BLaER1 treated with 17β-estradiol and CSF1 and Interleukin-3, amounts not matched to agents 10 nM and 100 nM (cell line): Measurements from ENCODE around the gene CORO2B.
A peak's percentile ranks its signal among the peaks of the same experiment; 100 is the strongest.
"Not testable (repeated sequence)": the region's sequence is repeated elsewhere in the genome, so short reads cannot be mapped to it uniquely, and the experiment has no call there.

Experiments
- H3K27ac ChIP-seq, 11 experiments: shearing (Covaris generic); formaldehyde crosslinking; 2 replicates each; pipeline ENCODE4 v1.8.1; 2022
- H3K27me3 ChIP-seq, 11 experiments: shearing (Covaris generic); formaldehyde crosslinking; 2 replicates each; pipeline ENCODE4 v1.8.1; 2022
- H3K36me3 ChIP-seq, 11 experiments: shearing (Covaris generic); formaldehyde crosslinking; 2 replicates each; pipeline ENCODE4 v1.8.1; 2022
- H3K4me1 ChIP-seq, 10 experiments: shearing (Covaris generic); formaldehyde crosslinking; 2 replicates each; pipeline ENCODE4 v1.8.1; 2022
- H3K4me2 ChIP-seq, 11 experiments: shearing (Covaris generic); formaldehyde crosslinking; 2 replicates each; pipeline ENCODE4 v1.8.1; 2022
- H3K4me3 ChIP-seq, 10 experiments: shearing (Covaris generic); formaldehyde crosslinking; 2 replicates each; pipeline ENCODE4 v1.8.1; 2022
- H3K9ac ChIP-seq, 11 experiments: shearing (Covaris generic); formaldehyde crosslinking; 2 replicates each; pipeline ENCODE4 v1.8.1; 2022
- H3K9me3 ChIP-seq, 11 experiments: shearing (Covaris generic); formaldehyde crosslinking; replicated peaks in 1 of 11; 2 replicates each; pipeline ENCODE4 v1.8.1; 2022
- H4K20me1 ChIP-seq, 11 experiments: shearing (Covaris generic); formaldehyde crosslinking; 2 replicates each; pipeline ENCODE4 v1.8.1; 2022
- Cebpa-rat ChIP-seq, 11 experiments: shearing (Covaris generic); IDR thresholded peaks; 2 replicates each; pipeline ENCODE4 v1.8.1; 2022

Gene CORO2B

GRCh38 chr15:68755731-68756130 lies 176.9 kb downstream of the CORO2B start:
- no peak for TF ChIP-seq Cebpa-rat (IDR thresholded peaks at IDR 0.05)
- no peak overlapping the region for H3K4me3 ChIP-seq

GRCh38 chr15:68759982-68760579 lies 181.3 kb downstream of the CORO2B start:
- not testable (repeated sequence) for H3K9me3 ChIP-seq, H3K4me3 ChIP-seq

More at GRCh38 chr15:68755731-68756130, 176.9 kb downstream of the CORO2B start:
- Histone ChIP-seq H4K20me1 (no peaks in the 10 kb centered on the region), H3K9me3 (0 out of 22 replicates have a peak, but pooled peaks cover 0 to under 1% (median 0%) of the 10 kb centered on the region in 11 experiments), H3K36me3 (no peaks in the 10 kb centered on the region), H3K4me1 (peaks cover 0 to 12% (median 0%) of the 10 kb centered on the region in 10 experiments; a peak in 8 of 20 replicates), H3K4me2 (no peak overlapping the region), H3K27me3 (no peaks in the 10 kb centered on the region), H3K9ac (no peak overlapping the region), H3K27ac (no peak overlapping the region)

GRCh38 chr15:68763063-68763462 lies 184.3 kb downstream of the CORO2B start:
- Histone ChIP-seq H3K9ac (no peak overlapping the region), H3K36me3 (no peaks in the 10 kb centered on the region)

More at GRCh38 chr15:68759982-68760579, 181.3 kb downstream of the CORO2B start:
- not testable (repeated sequence) for H3K4me2 ChIP-seq, H3K27me3 ChIP-seq, H3K27ac ChIP-seq, H3K36me3 ChIP-seq, H4K20me1 ChIP-seq, H3K4me1 ChIP-seq, H3K9ac ChIP-seq

GRCh38 chr15:68764090-68764489 lies 185.3 kb downstream of the CORO2B start:
- Histone ChIP-seq H3K36me3 (no peaks in the 10 kb centered on the region), H3K27ac (no peak overlapping the region), H4K20me1 (no peaks in the 10 kb centered on the region), H3K9me3 (no peaks in the 10 kb centered on the region), H3K4me1 (peaks cover 0 to 23% (median 0%) of the 10 kb centered on the region in 10 experiments; a peak in 7 of 20 replicates), H3K4me2 (no peak overlapping the region), H3K27me3 (no peaks in the 10 kb centered on the region), H3K9ac (no peak overlapping the region), H3K4me3 (no peak overlapping the region)
- TF ChIP-seq Cebpa-rat (IDR thresholded peaks at IDR 0.05) = no peak

More at GRCh38 chr15:68763063-68763462, 184.3 kb downstream of the CORO2B start:
- no peaks in the 10 kb centered on the region for H4K20me1 ChIP-seq
- no peak overlapping the region for H3K27ac ChIP-seq
- no peak overlapping the region for H3K4me3 ChIP-seq
- H3K27me3 ChIP-seq = no peaks in the 10 kb centered on the region
- H3K4me1 ChIP-seq = peaks cover 0 to 14% (median 0%) of the 10 kb centered on the region in 10 experiments; a peak in 7 of 20 replicates
- TF ChIP-seq Cebpa-rat (IDR thresholded peaks at IDR 0.05) = no peak
- H3K4me2 ChIP-seq = no peak overlapping the region
- no peaks in the 10 kb centered on the region for H3K9me3 ChIP-seq

GRCh38 chr15:68765602-68766368 lies 187.0 kb downstream of the CORO2B start:
- no peak overlapping the region; a peak in 1 of 22 replicates for H3K4me2 ChIP-seq

GRCh38 chr15:68767833-68768232 lies 189.0 kb downstream of the CORO2B start:
- Histone ChIP-seq H3K9me3 (no peaks in the 10 kb centered on the region), H3K4me3 (no peak overlapping the region), H4K20me1 (no peaks in the 10 kb centered on the region), H3K27me3 (no peaks in the 10 kb centered on the region), H3K36me3 (no peaks in the 10 kb centered on the region), H3K4me1 (peaks cover 7 to 46% (median 13%) of the 10 kb centered on the region in 10 experiments; a peak in 12 of 20 replicates), H3K4me2 (peak overlapping the region in 2 of 11 experiments; percentile 26 to 37; a peak in 4 of 22 replicates), H3K27ac (no peak overlapping the region), H3K9ac (no peak overlapping the region)
- TF ChIP-seq Cebpa-rat (IDR thresholded peaks at IDR 0.05) = no peak

More at GRCh38 chr15:68765602-68766368, 187.0 kb downstream of the CORO2B start:
- H3K27me3 ChIP-seq = no peaks in the 10 kb centered on the region
- TF ChIP-seq Cebpa-rat (IDR thresholded peaks at IDR 0.05) = no peak
- no peak overlapping the region for H3K27ac ChIP-seq
- H3K4me1 ChIP-seq = peaks cover 0 to 31% (median 4%) of the 10 kb centered on the region in 10 experiments; a peak in 9 of 20 replicates
- no peak overlapping the region for H3K9ac ChIP-seq
- H3K9me3 ChIP-seq = no peaks in the 10 kb centered on the region
- no peak overlapping the region for H3K4me3 ChIP-seq
- H3K36me3 ChIP-seq = no peaks in the 10 kb centered on the region
- H4K20me1 ChIP-seq = no peaks in the 10 kb centered on the region

GRCh38 chr15:68768321-68768720 lies 189.5 kb downstream of the CORO2B start:
- TF ChIP-seq Cebpa-rat (IDR thresholded peaks at IDR 0.05) = no peak

GRCh38 chr15:68769702-68770101 lies 190.9 kb downstream of the CORO2B start:
- no peak overlapping the region for H3K4me3 ChIP-seq
- H3K27me3 ChIP-seq = no peaks in the 10 kb centered on the region
- H3K4me2 ChIP-seq = peak overlapping the region in 3 of 11 experiments; percentile 3 to 49 (median 38); a peak in 6 of 22 replicates
- H3K9me3 ChIP-seq = peaks cover 0 to 10% (median 8%) of the 10 kb centered on the region in 11 experiments; a peak in 18 of 22 replicates
- H3K4me1 ChIP-seq = peaks cover 7 to 46% (median 13%) of the 10 kb centered on the region in 10 experiments; a peak in 12 of 20 replicates
- TF ChIP-seq Cebpa-rat (IDR thresholded peaks at IDR 0.05) = no peak
- H4K20me1 ChIP-seq = no peaks in the 10 kb centered on the region
- no peak overlapping the region for H3K9ac ChIP-seq
- H3K27ac ChIP-seq = no peak overlapping the region
- no peaks in the 10 kb centered on the region for H3K36me3 ChIP-seq

More at GRCh38 chr15:68768321-68768720, 189.5 kb downstream of the CORO2B start:
- no peak overlapping the region for H3K4me3 ChIP-seq
- H3K27ac ChIP-seq = no peak overlapping the region
- peaks cover 7 to 46% (median 13%) of the 10 kb centered on the region in 10 experiments; a peak in 12 of 20 replicates for H3K4me1 ChIP-seq
- H3K27me3 ChIP-seq = no peaks in the 10 kb centered on the region
- no peaks in the 10 kb centered on the region for H3K36me3 ChIP-seq
- peak overlapping the region in 3 of 11 experiments; percentile 26 to 37 (median 28); a peak in 4 of 22 replicates for H3K4me2 ChIP-seq
- H3K9ac ChIP-seq = no peak overlapping the region
- no peaks in the 10 kb centered on the region for H3K9me3 ChIP-seq
- H4K20me1 ChIP-seq = no peaks in the 10 kb centered on the region

GRCh38 chr15:68770216-68770615 lies 191.4 kb downstream of the CORO2B start:
- peaks cover 7 to 46% (median 13%) of the 10 kb centered on the region in 10 experiments; a peak in 12 of 20 replicates for H3K4me1 ChIP-seq
- H3K9me3 ChIP-seq = peaks cover 0 to 15% (median 10%) of the 10 kb centered on the region in 11 experiments; a peak in 18 of 22 replicates
- peak overlapping the region in 5 of 11 experiments; percentile 3 to 49 (median 38); a peak in 8 of 22 replicates for H3K4me2 ChIP-seq
- no peak overlapping the region for H3K4me3 ChIP-seq
- H3K27ac ChIP-seq = no peak overlapping the region
- no peaks in the 10 kb centered on the region for H3K27me3 ChIP-seq
- no peaks in the 10 kb centered on the region for H3K36me3 ChIP-seq
- no peak for TF ChIP-seq Cebpa-rat (IDR thresholded peaks at IDR 0.05)
- H3K9ac ChIP-seq = no peak overlapping the region
- H4K20me1 ChIP-seq = no peaks in the 10 kb centered on the region
